AG04450 (cell line): Measurements from ENCODE around the gene BABAM2. TPM values are rescaled to one million over a fixed set of nuclear protein-coding genes. Genes with fewer than 3 reads are reported as not detected.
A peak's percentile ranks its signal among the peaks of the same experiment; 100 is the strongest.

ENCODE experiments used
- CTCF ChIA-PET: fragments of 300-600, 350-600 bp; formaldehyde crosslinking; extraction: SDS; loops from one replicate; lab custom pipeline; 2022; ENCODE audit warnings: antibody characterized with exemption, inconsistent platforms; lab: Charles Lee
- POLR2A ChIA-PET: fragments of 350-600 bp; formaldehyde crosslinking; extraction: SDS; loops from one replicate; lab custom pipeline; 2021; ENCODE audit warnings: antibody characterized with exemption, inconsistent platforms; lab: Yijun Ruan, JAX
- DNase-seq: peaks from one replicate; pipeline ENCODE4 v3.0.0-alpha.2; 2011; ENCODE audit warnings: low read depth, low spot score
- H3K27ac ChIP-seq: one replicate; pipeline ENCODE4 v1.5.1; 2012; ENCODE audit warnings: low read depth, low read length, control low read depth
- H3K27me3 ChIP-seq: one replicate; pipeline ENCODE4 v1.6.0; 2012; ENCODE audit warnings: low read length; ENCODE audit not compliant: control insufficient read depth, insufficient read depth
- H3K4me3 ChIP-seq: 2 replicates; pipeline ENCODE4 v1.5.1; 2011; ENCODE audit warnings: mild to moderate bottlenecking, low read depth, low read length, control low read depth
- H3K9me3 ChIP-seq: 2 replicates; pipeline ENCODE4 v1.5.1; 2012; ENCODE audit warnings: low read length; ENCODE audit not compliant: control insufficient read depth, insufficient read depth
- CTCF ChIP-seq: IDR thresholded peaks from 2 replicates; pipeline ENCODE4 v1.5.1; 2011; ENCODE audit warnings: low read depth, low read length, control low read depth, inconsistent platforms
- polyA plus RNA-seq: library from polyadenylated mRNA; depleted of rRNA; stranded (reverse); fragments of >200 nt; gene quantifications from 2 replicates; pipeline ENCODE4 v1.2.3, GENCODE V29; 2011

The BABAM2 gene
- polyA plus RNA-seq, 1 experiment = 44.5 TPM

- POLR2A ChIA-PET = no interaction called here
These were observed 180.7 kb downstream of the BABAM2 start for GRCh38 chr2:28071221-28071620.

GRCh38 chr2:28074137-28074536 is 183.6 kb downstream of the BABAM2 start:
- DNase-seq = no peak
- Histone ChIP-seq H3K27ac (no peak overlapping the region), H3K4me3 (no peak overlapping the region), H3K27me3 (no peaks in the 10 kb centered on the region), H3K9me3 (no peaks in the 10 kb centered on the region; the same call in 1 of the 2 replicates)
- ChIA-PET POLR2A (no interaction called here), CTCF (no interaction called here)
- no peak for TF ChIP-seq CTCF

More at GRCh38 chr2:28071221-28071620, 180.7 kb downstream of the BABAM2 start:
- Histone ChIP-seq H3K27ac (no peak overlapping the region), H3K27me3 (no peaks in the 10 kb centered on the region), H3K4me3 (no peak overlapping the region), H3K9me3 (no peaks in the 10 kb centered on the region; the same call in 1 of the 2 replicates)
- CTCF ChIA-PET = no interaction called here
- no peak for DNase-seq
- TF ChIP-seq CTCF = no peak

- H3K9me3 ChIP-seq = no peaks in the 10 kb centered on the region
- H3K27ac ChIP-seq = peak overlapping the region; percentile 52
- H3K27me3 ChIP-seq = no peaks in the 10 kb centered on the region
- no peak for TF ChIP-seq CTCF
- peak; percentile 15 for DNase-seq
- ChIA-PET CTCF (interaction anchor here (0.8 kb wide), 1 partner anchor 397 kb away, joined by 3 read pairs; no protein-coding TSS in a partner anchor), POLR2A (interaction anchor here (1.0 kb wide), 1 partner anchor 314 kb away, joined by 3 read pairs; no protein-coding TSS in a partner anchor)
- no peak overlapping the region for H3K4me3 ChIP-seq
These were observed 190.4 kb downstream of the BABAM2 start for GRCh38 chr2:28080911-28081310.

- no peaks in the 10 kb centered on the region for H3K27me3 ChIP-seq
- no peak overlapping the region for H3K27ac ChIP-seq
- H3K9me3 ChIP-seq = no peaks in the 10 kb centered on the region
- POLR2A ChIA-PET = no interaction called here
- CTCF ChIA-PET = no interaction called here
- H3K4me3 ChIP-seq = no peak overlapping the region
- DNase-seq = no peak
- no peak for TF ChIP-seq CTCF
These were observed 191.6 kb downstream of the BABAM2 start for GRCh38 chr2:28082131-28082530.

GRCh38 chr2:28083476-28083875 is 192.9 kb downstream of the BABAM2 start:
- no peak overlapping the region for H3K4me3 ChIP-seq
- DNase-seq = no peak
- no peak for TF ChIP-seq CTCF
- CTCF ChIA-PET = no interaction called here
- no peaks in the 10 kb centered on the region for H3K27me3 ChIP-seq
- no peaks in the 10 kb centered on the region for H3K9me3 ChIP-seq
- no peak overlapping the region for H3K27ac ChIP-seq
- POLR2A ChIA-PET = no interaction called here
